ENCODE data around the gene PRSS3.
"Not testable (repeated sequence)": the region's sequence is repeated elsewhere in the genome, so short reads cannot be mapped to it uniquely, and the experiment has no call there.

Gene PRSS3

DNA sequence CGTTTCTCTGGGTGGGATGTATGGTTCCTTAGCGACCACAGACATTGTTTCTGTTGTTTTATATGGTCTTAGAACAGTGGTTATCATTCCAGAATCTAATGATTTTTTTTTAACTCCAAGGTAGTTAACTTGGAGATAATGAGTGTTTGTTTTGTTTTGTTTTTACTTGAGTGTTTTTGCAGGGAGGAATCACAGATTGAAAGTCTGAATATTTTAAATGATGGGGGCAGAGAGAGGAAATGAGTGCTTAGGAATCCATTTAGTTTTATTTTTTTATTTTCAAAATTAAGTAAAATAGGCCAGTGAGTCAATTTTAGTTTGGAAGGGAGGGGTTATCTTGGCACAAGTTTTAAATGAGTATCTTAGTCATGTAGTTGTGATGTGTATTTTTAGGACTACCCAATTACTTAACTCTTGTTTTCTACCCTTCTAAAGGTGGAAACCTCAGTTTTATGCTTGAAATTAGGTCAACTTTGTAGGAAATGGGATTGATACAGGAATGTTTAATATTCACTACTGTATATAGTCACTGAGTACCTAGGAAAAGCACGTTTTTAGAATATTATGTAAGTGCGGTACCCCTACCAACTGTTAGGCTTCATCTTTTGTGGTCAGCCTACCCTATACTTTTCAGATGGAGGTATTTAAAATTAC lies 23.6 kb downstream of the PRSS3 start:
- DNase-seq, result no peak

DNA sequence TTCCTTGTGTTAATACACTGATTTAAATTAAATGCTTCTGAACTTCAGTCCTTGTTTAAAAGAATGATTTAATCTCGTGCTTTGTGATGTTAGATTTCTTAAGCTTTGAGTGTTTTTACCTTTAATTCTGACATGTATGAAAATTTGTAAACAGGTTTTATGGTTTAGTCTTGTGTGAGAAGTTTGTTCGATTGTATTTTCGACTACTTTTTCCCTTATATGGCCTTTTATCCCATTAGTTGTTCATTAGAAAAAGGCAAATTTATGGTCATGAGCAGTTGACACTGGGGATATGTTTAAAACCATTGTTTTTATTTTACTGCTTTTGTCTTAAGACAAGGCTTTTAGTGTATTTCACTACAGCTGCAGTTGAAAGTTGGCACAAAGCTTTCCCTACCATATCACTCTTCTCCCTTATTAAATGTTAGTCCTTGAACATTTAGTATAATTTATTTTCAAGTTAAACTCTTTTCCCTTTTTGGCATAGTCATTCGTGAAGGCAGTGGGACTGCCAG lies 24.9 kb downstream of the PRSS3 start:
- no peak for DNase-seq

DNA sequence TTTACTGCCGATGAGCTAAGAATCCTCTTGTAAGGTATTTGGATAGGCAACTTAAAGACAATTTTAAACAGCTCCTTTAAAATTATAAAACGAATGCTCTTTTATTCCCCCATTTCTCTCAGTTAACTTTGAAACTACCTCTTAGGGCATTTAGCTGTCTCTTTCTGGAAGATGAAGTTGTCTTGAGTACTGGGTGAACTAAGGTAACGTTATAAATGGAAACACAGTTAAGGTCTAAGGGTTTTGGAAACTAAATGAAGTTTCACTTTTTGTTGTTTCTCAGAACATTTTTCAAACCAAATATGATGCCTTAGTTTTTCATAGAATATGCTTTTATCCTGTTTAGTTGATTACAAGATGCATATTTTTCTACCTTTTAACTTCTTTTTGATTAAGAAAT lies 28.4 kb downstream of the PRSS3 start:
- DNase-seq, result no peak

DNA sequence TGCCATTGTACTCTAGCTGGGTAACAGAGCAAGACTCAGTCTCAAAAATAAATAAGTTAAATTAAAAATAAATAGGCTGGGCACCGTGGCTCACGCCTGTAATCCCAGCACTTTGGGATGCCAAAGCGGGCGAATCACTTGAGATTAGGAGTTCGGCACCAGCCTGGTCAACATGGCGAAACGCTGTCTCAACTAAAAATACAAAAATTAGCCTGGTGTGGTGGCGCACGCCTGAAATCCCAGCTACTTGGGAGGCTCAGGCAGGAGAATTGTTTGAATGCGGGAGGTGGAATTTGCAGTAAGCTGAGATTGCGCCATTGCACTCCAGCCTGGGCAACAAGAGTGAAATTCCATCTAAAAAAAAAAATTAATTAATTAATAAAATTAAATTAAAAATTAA lies 31.9 kb downstream of the PRSS3 start:
- DNase-seq, result not testable (repeated sequence)

DNA sequence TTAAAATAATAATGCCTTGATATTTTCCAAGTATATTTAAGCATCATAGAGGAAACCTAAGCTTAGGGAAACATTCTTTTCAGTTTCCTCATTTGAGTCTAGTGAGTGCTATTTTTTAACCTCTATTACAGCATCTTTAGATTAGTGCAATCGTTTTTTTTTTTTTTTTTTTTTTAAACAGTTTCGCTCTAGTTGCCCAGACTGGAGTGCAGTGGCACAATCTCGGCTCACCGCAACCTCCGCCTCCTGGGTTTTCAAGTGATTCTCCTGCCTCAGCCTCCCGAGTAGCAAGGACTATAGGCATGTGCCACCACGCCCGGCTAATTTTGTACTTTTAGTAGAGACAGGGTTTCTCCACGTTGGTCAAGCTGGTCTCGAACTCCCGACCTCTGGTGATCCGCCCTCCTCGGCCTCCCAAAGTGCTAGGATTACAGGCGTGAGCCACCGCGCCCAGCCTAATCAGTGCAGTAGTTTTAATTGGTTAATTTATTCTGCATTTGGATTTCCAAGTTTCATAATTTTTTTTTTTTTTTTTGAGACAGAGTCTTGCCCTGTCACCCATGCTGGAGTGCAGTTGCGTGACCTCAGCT lies 34.4 kb downstream of the PRSS3 start:
- DNase-seq, result not testable (repeated sequence)

DNA sequence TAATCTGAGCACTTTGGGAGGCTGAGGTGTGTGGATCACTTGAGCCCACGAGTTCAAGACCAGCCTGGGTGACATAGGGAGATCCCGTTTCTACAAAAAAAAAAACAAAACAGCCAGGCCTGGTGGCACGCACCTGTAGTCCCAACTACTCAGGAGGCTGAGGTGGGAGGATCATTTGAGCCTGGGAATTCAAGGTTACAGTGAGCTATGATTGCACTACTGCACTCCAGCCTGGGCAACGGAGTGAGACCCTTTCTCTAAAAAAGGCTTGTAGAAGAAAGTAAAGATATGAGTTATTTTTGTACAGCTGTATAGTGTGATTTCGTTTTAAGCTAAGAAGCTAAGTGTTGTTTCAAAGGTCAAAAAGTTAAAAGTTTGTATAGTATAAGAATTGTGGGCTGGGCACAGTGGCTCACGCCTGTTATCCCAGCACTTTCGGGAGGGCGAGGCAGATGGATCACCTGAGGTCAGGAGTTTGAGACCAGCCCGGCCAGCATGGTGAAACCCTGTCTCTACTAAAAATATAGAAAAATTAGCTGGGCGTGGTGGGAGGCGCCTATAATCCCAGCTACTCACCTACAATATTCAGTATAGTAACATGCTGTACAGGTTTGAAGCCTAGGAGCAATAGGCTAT lies 40.4 kb downstream of the PRSS3 start:
- DNase-seq, result no peak

DNA sequence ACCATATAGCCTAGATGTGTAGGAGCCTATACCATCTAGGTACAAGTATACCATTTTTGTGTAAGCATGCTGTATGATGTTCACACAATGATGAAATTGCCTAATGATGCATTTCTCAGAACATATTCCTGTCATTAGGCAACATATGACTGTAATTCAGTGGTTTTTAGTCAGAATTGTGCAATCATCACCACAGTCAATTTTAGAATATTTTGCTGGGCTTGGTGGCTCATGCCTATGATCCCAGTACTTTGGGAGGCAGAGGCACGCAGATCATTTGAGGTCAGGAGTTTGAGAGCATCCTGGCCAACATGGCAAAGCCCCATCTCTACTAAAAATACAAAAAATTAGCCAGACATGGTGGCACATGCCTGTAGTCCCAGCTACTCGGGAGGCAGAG lies 40.9 kb downstream of the PRSS3 start:
- not testable (repeated sequence) for DNase-seq

DNA sequence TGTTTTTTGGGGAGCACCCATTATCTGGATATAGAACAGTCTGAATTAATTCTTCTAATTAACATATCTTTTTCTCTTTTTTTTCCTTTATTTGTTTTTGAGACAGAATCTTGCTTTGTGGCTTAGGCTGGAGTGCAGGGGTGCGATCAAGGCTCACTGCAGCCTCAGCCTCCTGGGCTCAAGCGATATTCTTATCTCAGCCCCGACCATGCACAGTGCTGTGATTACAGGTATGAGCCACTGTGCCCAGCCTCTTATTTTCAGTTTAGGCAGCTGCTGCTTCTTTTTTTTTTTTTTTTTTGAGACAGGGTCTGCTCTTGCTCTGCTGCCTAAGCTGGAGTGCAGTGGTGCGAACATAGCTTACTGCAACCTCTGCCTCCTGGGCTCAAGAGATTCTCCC lies 41.8 kb downstream of the PRSS3 start:
- DNase-seq, result no peak

DNA sequence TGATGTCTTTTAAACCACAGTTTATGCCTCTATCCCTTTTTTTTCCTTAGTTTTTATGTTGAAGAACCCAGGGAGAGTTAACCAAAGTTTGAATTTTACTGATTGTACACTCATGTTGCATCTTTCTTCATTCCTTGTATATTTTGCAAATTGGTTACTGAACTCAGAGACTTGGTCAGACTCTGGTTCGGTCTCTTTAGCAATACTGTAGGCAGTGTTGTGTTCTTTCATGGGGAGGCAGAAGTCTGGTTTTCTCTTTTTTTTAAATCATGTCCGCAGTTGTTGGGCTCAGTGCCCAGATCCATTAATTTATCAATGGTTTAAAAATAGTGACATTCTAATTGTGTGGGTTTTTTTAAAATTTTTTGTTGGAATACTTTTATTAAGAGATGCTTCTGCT lies 45.0 kb downstream of the PRSS3 start:
- no peak for DNase-seq

DNA sequence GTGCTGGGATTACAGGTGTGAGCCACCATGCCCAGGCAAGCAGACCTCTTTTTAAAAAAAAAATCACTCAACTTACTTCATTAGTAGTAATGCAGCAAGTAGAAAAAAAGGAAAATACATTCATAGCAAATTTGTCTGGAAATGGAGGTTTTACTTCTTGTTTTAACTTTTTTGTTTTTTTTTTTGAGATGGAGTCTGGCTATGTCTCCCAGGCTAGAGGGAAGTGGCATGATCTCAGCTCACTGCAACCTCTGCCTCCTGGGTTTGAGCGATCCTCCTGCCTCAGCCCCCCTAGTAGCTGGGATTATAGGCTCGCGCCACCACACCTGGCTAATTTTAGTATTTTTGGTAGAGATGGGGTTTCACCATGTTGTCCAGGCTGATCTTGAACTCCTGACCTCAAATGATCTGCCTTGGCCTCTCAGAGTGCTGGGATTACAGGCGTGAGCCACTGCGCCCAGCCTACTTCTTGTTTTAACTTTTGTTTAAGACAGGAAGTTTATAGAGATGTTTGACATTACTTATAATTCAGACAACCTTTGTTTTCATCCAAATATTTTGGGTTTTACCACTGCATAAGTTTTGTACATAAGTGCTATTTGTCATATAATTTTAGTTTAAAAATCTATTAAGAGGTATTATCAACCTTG lies 48.1 kb downstream of the PRSS3 start:
- no peak for DNase-seq

DNA sequence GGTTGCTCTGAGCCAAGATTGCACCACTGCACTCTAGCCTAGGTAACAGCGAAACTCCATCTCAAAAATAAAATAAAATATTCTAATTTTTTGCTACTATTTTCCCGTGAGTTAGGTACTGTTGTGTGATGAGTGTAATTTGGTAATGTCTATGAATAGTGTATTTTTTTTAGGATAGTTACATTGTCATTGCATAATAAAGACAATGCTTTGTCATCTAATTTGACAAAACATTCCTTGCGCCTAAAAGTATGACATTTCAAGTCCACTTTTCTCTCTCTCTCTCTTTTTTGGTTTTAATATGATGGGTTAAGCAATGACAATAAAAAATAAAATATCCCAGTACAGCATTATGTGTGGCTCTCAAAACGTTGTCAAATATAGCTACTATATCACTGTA lies 50.9 kb downstream of the PRSS3 start:
- DNase-seq, result no peak

DNA sequence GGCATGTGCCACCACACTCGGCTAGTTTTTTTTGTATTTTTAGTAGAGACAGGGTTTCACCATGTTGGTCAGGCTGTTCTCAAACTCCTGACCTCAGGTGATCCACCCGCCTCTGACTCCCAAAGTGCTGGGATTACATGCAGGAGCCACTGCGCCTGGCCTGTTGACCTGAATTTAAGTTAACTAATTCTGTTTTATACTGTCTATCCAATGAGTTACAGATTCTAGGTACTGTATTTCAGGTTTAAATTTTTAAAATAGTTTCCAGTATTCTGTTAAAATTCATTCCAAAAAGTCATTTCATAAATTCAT lies 52.5 kb downstream of the PRSS3 start:
- not testable (repeated sequence) for DNase-seq
